Neural cell (in vitro differentiated cells): Measurements from ENCODE around the gene TAGLN. TPM values are rescaled to one million over a fixed set of nuclear protein-coding genes. Genes with fewer than 3 reads are reported as not detected.
A peak's percentile ranks its signal among the peaks of the same experiment; 100 is the strongest.

Experiments used
- H2AFZ ChIP-seq: fragments of 200-600, 300-800 bp; sonication (generic), shearing (Covaris generic); 2 replicates; pipeline ENCODE4 v1.6.0; 2014; ENCODE audit warnings: low read depth, mild to moderate bottlenecking, antibody characterized with exemption, low read length, moderate library complexity
- H3F3A ChIP-seq: fragments of 200-600 bp; shearing (Covaris generic); 2 replicates; pipeline ENCODE4 v1.6.1; 2016; ENCODE audit warnings: mild to moderate bottlenecking, moderate library complexity, mixed read lengths, antibody characterized with exemption, low read length; ENCODE audit not compliant: insufficient read depth, poor library complexity, severe bottlenecking
- H3K27ac ChIP-seq: fragments of 200-600, 300-800 bp; sonication (generic), shearing (Covaris generic); 2 replicates; pipeline ENCODE4 v1.5.1; 2014; ENCODE audit warnings: mild to moderate bottlenecking, low read length, moderate library complexity
- H3K27me3 ChIP-seq: fragments of 300-800, 200-600 bp; sonication (generic), shearing (Covaris generic); 2 replicates; pipeline ENCODE4 v1.6.0; 2014; ENCODE audit warnings: mild to moderate bottlenecking, low read depth, low read length, moderate library complexity; ENCODE audit not compliant: insufficient read depth
- H3K36me3 ChIP-seq: fragments of 300-800, 200-600 bp; sonication (generic), shearing (Covaris generic); 2 replicates; pipeline ENCODE4 v1.5.1; 2014; ENCODE audit warnings: mild to moderate bottlenecking, antibody characterized with exemption, low read length, moderate library complexity; ENCODE audit not compliant: insufficient read depth
- H3K4me2 ChIP-seq: fragments of 300-800, 200-600 bp; sonication (generic), shearing (Covaris generic); 2 replicates; pipeline ENCODE4 v1.6.0; 2014; ENCODE audit warnings: mild to moderate bottlenecking, low read length
- H3K4me3 ChIP-seq: fragments of 300-800, 200-600 bp; sonication (generic), shearing (Covaris generic); 2 replicates; pipeline ENCODE4 v1.5.1; 2014; ENCODE audit warnings: mild to moderate bottlenecking, low read length, moderate library complexity
- H3K79me2 ChIP-seq: fragments of 200-600 bp; shearing (Covaris generic); replicated peaks from 2 replicates; pipeline ENCODE4 v1.6.0; 2014; ENCODE audit warnings: mild to moderate bottlenecking, low read length, moderate library complexity; ENCODE audit not compliant: insufficient read depth
- H3K9ac ChIP-seq: fragments of 300-800, 200-600 bp; sonication (generic), shearing (Covaris generic); 2 replicates; pipeline ENCODE4 v1.6.1; 2016; ENCODE audit warnings: mild to moderate bottlenecking, low read length, mixed read lengths
- H3K9me2 ChIP-seq: fragments of 200-600 bp; shearing (Covaris generic); 2 replicates; pipeline ENCODE4 v1.6.1; 2016; ENCODE audit warnings: mild to moderate bottlenecking, low read length, mixed read lengths; ENCODE audit not compliant: insufficient read depth
- H3K9me3 ChIP-seq: fragments of 200-600, 300-800 bp; sonication (generic), shearing (Covaris generic); 2 replicates; pipeline ENCODE4 v1.6.1; 2016; ENCODE audit warnings: mild to moderate bottlenecking, mixed run types, low read length, moderate library complexity, mixed read lengths
- H4K20me1 ChIP-seq: fragments of 200-600 bp; shearing (Covaris generic); 2 replicates; pipeline ENCODE4 v1.6.1; 2016; ENCODE audit warnings: mild to moderate bottlenecking, mixed run types; ENCODE audit not compliant: insufficient read depth
- EP300 ChIP-seq: fragments of 450-650 bp; conservative IDR thresholded peaks from 2 replicates; pipeline ENCODE4 v1.6.1; 2014; ENCODE audit warnings: antibody characterized with exemption, mild to moderate bottlenecking, moderate library complexity; ENCODE audit not compliant: poor library complexity, severe bottlenecking
- EZH2 ChIP-seq: fragments of 200-600, 300-800 bp; shearing (Covaris generic), sonication (generic); IDR thresholded peaks from 2 replicates; pipeline ENCODE4 v1.6.1; 2014; ENCODE audit warnings: antibody characterized with exemption, low read length, borderline replicate concordance, mild to moderate bottlenecking; ENCODE audit not compliant: insufficient read depth, poor library complexity, severe bottlenecking
- MXI1 ChIP-seq: fragments of 450-650 bp; conservative IDR thresholded peaks from 2 replicates; pipeline ENCODE4 v1.6.1; 2014; ENCODE audit warnings: antibody characterized with exemption, mild to moderate bottlenecking; ENCODE audit not compliant: poor library complexity, severe bottlenecking
- POLR2AphosphoS5 ChIP-seq: IDR thresholded peaks from 2 replicates; pipeline ENCODE4 v1.6.1; 2012
- RAD21 ChIP-seq: fragments of 450-650 bp; conservative IDR thresholded peaks from 2 replicates; pipeline ENCODE4 v1.6.1; 2014; ENCODE audit warnings: antibody characterized with exemption, mild to moderate bottlenecking, moderate library complexity
- SMC3 ChIP-seq: fragments of 450-650 bp; conservative IDR thresholded peaks from 2 replicates; pipeline ENCODE4 v1.6.1; 2014; ENCODE audit warnings: antibody characterized with exemption, mild to moderate bottlenecking, moderate library complexity; ENCODE audit not compliant: poor library complexity
- TAF1 ChIP-seq: IDR thresholded peaks from 2 replicates; pipeline ENCODE4 v1.6.1; 2012; ENCODE audit warnings: low read depth
- polyA plus RNA-seq: library from polyadenylated mRNA; depleted of rRNA; stranded (reverse); fragments of >200 nt; gene quantifications from 2 replicates; pipeline ENCODE4 v1.2.3, GENCODE V29; 2014
- TF ChIP-seq, protein P1 (sequence below): fragments of 450-650 bp; IDR thresholded peaks from 2 replicates; pipeline ENCODE4 v1.5.1; 2014; ENCODE audit warnings: antibody characterized with exemption, mild to moderate bottlenecking, moderate library complexity; ENCODE audit not compliant: poor library complexity, severe bottlenecking
- TF ChIP-seq, protein P2 (sequence below): IDR thresholded peaks from 2 replicates; pipeline ENCODE4 v1.6.1; 2012; ENCODE audit warnings: borderline replicate concordance

Gene TAGLN
- polyA plus RNA-seq, 1 donor from 2014 or later, result 15.7 TPM

DNA sequence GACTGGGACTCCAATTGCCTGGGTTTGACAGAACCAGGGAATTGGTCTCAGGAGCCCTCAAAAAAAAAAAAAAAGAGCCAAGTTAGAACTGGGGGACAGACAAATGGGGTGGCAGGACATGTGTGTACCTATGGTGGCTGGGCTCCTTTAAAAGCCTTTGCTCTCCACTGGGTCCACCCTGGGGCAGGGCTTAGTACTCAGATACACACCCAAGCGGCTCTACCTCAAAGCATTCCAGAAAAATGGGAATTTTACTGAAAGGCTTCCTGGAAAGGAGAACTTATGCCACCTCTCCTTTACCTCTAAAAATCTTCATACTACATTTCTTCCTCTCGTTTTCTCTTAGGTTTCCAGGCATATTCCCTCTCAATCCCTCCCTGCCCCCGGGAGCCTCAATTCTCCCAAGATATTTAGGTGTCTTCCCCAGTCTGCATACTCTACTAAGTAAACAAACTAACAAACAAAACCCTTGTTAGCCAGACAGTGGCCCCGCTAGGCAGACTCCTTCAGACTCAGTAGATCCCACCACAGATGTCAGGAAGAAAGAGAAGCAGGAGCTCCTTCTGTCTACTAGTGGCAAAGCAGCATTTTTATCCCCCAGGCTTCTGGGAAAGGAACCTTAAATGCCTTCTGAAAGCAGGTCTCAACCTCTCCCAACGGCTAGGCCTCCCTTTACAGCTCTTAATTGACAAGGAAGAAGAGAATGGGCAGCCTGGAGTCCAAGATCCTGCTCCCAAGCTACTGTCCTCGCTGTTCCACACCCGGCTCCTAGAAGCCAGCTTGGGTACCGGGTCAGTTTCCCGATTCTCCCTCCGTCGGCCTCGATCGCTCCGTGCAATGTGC is 32.0 kb downstream of the TAGLN start:
- H3K9me3 ChIP-seq, result no peaks in the 10 kb centered on the region
- no peak for TF ChIP-seq SMC3
- no peak for TF ChIP-seq RAD21
- no peaks in the 10 kb centered on the region for H3K36me3 ChIP-seq
- H3F3A ChIP-seq, result no peaks in the 10 kb centered on the region
- peak overlapping the region; percentile 95 for H3K4me3 ChIP-seq
- H2AFZ ChIP-seq, result peak overlapping the region; percentile 1
- H3K27ac ChIP-seq, result peak overlapping the region; percentile 99
- peak overlapping the region; percentile 96 for H3K4me2 ChIP-seq
- H4K20me1 ChIP-seq, result no peaks in the 10 kb centered on the region
- H3K9me2 ChIP-seq, result no peaks in the 10 kb centered on the region
- H3K79me2 ChIP-seq, result peaks cover 49% of the 10 kb centered on the region
- H3K27me3 ChIP-seq, result no peaks in the 10 kb centered on the region
- H3K9ac ChIP-seq, result peak overlapping the region; percentile 99

DNA sequence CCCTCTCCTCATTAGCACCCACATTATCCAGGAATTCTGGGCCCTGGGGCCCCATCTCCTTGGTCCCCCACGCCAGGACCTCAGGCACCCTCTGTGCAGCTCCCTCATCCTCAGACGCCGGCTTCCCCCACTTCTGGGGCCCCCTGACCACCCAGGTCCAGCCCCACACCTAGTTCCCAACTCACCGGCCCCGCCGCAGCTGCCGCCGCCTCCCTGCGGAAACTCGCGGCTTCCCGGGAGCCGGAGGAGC is 32.6 kb downstream of the TAGLN start, which contains the start of gene PCSK7:
Gene PCSK7, minus strand, starts transcription at position 232 of the 250 bp plus-strand sequence. CDS start 2,229 bp downstream, outside the sequence.
- H3K79me2 ChIP-seq, result peaks cover 49% of the 10 kb centered on the region
- peak within 1 kb of the TSS; percentile 96 for H3K4me2 ChIP-seq
- peak within 1 kb of the TSS; percentile 90 for H2AFZ ChIP-seq

DNA sequence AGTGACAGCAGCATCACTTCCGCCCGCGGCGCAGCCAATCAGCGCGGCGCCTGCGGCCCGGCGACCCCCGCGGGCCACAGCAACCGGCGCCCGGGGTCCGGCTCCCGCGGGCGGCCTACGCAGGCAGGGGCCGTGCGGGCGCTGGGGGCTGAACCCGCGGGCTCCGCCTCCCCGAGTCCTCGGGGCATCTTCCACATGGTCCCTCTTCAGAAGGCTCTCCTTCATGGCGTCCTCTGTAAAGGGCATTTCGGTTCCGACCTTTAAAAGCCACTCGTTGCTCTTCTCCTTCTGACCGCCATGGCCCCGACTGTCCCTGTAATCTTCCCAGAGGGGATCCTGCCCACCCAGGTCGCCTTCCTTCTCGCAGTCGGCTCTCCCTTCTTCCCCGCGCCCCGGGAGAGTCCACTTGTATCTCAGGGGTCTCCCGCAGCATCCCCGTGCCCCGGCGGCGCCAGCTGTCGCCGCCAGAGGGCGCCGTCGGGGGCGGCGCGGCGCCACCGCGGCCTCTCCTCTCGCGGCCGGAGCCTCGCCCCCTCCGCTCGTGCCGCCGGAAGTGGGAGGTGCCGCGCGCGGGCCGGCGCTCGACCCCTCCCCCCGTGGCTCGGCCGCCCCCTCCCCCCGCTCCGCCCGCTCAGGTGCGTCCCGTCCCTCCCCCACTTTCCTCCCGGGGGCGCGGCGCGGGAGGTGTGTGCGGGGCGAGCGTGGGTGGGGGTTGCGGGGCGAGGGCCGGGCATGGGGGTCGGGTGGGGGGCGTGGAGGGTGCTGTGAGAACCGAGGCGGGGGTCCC is 33.1 kb downstream of the TAGLN start, which contains the start of gene RNF214:
Gene RNF214, plus strand, starts transcription at position 580 of the 787 bp plus-strand sequence. CDS start 1,602 bp downstream, outside the sequence.
- H3K9ac ChIP-seq, result peak within 1 kb of the TSS; percentile 99
- H3K4me2 ChIP-seq, result peak within 1 kb of the TSS; percentile 96
- H3K27me3 ChIP-seq, result no peaks in the 10 kb centered on the region
- H3K27ac ChIP-seq, result peak within 1 kb of the TSS; percentile 99
- H3K79me2 ChIP-seq, result peaks cover 49% of the 10 kb centered on the region
- H3K4me3 ChIP-seq, result peak within 1 kb of the TSS; percentile 96
- H2AFZ ChIP-seq, result peak within 1 kb of the TSS; percentile 90
- peaks cover 5% of the 10 kb centered on the region for H3K36me3 ChIP-seq
- H3K9me3 ChIP-seq, result no peaks in the 10 kb centered on the region
- no peaks in the 10 kb centered on the region for H3K9me2 ChIP-seq
- H3F3A ChIP-seq, result no peaks in the 10 kb centered on the region
- no peaks in the 10 kb centered on the region for H4K20me1 ChIP-seq
- TF ChIP-seq, protein P1, sequence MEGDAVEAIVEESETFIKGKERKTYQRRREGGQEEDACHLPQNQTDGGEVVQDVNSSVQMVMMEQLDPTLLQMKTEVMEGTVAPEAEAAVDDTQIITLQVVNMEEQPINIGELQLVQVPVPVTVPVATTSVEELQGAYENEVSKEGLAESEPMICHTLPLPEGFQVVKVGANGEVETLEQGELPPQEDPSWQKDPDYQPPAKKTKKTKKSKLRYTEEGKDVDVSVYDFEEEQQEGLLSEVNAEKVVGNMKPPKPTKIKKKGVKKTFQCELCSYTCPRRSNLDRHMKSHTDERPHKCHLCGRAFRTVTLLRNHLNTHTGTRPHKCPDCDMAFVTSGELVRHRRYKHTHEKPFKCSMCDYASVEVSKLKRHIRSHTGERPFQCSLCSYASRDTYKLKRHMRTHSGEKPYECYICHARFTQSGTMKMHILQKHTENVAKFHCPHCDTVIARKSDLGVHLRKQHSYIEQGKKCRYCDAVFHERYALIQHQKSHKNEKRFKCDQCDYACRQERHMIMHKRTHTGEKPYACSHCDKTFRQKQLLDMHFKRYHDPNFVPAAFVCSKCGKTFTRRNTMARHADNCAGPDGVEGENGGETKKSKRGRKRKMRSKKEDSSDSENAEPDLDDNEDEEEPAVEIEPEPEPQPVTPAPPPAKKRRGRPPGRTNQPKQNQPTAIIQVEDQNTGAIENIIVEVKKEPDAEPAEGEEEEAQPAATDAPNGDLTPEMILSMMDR, result peak; percentile 98
- peak; percentile 67 for TF ChIP-seq POLR2AphosphoS5
- peak; percentile 59 for TF ChIP-seq RAD21
- peak; percentile 55 for TF ChIP-seq EP300
- peak; percentile 75 for TF ChIP-seq SMC3
- TF ChIP-seq, protein P2, sequence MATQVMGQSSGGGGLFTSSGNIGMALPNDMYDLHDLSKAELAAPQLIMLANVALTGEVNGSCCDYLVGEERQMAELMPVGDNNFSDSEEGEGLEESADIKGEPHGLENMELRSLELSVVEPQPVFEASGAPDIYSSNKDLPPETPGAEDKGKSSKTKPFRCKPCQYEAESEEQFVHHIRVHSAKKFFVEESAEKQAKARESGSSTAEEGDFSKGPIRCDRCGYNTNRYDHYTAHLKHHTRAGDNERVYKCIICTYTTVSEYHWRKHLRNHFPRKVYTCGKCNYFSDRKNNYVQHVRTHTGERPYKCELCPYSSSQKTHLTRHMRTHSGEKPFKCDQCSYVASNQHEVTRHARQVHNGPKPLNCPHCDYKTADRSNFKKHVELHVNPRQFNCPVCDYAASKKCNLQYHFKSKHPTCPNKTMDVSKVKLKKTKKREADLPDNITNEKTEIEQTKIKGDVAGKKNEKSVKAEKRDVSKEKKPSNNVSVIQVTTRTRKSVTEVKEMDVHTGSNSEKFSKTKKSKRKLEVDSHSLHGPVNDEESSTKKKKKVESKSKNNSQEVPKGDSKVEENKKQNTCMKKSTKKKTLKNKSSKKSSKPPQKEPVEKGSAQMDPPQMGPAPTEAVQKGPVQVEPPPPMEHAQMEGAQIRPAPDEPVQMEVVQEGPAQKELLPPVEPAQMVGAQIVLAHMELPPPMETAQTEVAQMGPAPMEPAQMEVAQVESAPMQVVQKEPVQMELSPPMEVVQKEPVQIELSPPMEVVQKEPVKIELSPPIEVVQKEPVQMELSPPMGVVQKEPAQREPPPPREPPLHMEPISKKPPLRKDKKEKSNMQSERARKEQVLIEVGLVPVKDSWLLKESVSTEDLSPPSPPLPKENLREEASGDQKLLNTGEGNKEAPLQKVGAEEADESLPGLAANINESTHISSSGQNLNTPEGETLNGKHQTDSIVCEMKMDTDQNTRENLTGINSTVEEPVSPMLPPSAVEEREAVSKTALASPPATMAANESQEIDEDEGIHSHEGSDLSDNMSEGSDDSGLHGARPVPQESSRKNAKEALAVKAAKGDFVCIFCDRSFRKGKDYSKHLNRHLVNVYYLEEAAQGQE, result peak; percentile 66
- no peak for TF ChIP-seq EZH2

More for the DNA sequence above, 32.6 kb downstream of the TAGLN start, which contains the start of gene PCSK7:
- TF ChIP-seq TAF1 (no peak), RAD21 (no peak), MXI1 (peak; percentile 86), EP300 (no peak)
- TF ChIP-seq, protein P2, result no peak
- no peaks in the 10 kb centered on the region for H3K9me3 ChIP-seq
- no peaks in the 10 kb centered on the region for H3K27me3 ChIP-seq
- H3K9ac ChIP-seq, result peak within 1 kb of the TSS; percentile 99
- peak within 1 kb of the TSS; percentile 96 for H3K4me3 ChIP-seq
- H3K27ac ChIP-seq, result peak within 1 kb of the TSS; percentile 99
- peaks cover 4% of the 10 kb centered on the region for H3K36me3 ChIP-seq
- no peaks in the 10 kb centered on the region for H3F3A ChIP-seq
- H3K9me2 ChIP-seq, result no peaks in the 10 kb centered on the region
- no peaks in the 10 kb centered on the region for H4K20me1 ChIP-seq
